Testis (tissue), 2 donors: ENCODE data around the gene ST6GALNAC1.

Experiments
- CTCF ChIP-seq, 3 experiments: fragments of 450-650 bp in 2 of 3; fragments of 200-600 bp in 1 of 3; sonication (generic) in 1 of 3; IDR thresholded peaks; one replicate each; pipeline ENCODE4 v1.5.1; 2016 to 2019; ENCODE audit warnings: antibody characterized with exemption in 3 of 3, mild to moderate bottlenecking in 2 of 3, moderate library complexity in 1 of 3
- POLR2A ChIP-seq: fragments of 450-650 bp; IDR thresholded peaks from one replicate; pipeline ENCODE4 v1.6.1; 2017; ENCODE audit warnings: antibody characterized with exemption, mild to moderate bottlenecking, moderate library complexity

DNA sequence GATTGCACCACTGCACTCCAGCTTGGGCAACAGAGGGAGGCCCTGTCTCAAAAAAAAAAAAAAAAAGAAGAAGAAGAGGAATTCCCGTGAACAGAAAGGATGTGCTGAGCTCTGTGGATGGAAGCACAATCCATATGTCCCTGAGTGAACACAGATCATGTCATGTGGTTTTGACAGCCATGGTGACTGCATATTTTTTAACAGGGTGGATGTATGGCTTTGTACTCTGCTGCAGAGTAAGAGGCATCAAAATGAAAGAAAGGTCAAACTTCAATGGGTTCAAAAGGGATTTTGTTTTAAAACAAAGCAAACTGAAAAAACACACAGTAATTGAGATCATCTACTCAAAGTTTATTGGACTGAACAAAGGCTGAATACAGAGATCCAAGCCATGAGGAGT is 35.7 kb upstream of the ST6GALNAC1 start:
- TF ChIP-seq CTCF (IDR thresholded peaks at IDR 0.05), result no peak
- TF ChIP-seq POLR2A, result no peak
